ENCODE data around the gene ANKFN1. TPM values are rescaled to one million over a fixed set of nuclear protein-coding genes. Genes with fewer than 3 reads are reported as not detected.

The ANKFN1 gene
- polyA plus RNA-seq, 1 experiment: 0.04 TPM

DNA sequence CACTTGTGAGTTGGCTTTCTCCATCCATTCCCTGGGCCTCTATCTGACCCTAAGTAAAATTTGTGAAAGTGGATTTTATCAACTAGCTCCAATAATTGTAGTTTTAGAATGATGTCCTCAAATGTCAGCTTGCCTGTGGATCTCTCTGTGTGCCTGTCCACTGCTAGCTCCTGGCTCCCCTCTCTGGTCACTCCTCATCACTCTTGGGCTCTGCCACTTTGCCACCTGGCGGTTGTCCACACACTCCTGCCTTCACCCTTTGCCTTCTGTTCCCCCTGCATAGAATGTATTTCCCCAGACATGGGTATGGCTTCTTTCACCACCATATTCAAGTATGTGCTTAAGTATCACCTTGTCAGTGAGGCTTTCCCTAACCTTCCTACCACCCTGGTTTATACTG, 19.8 kb downstream of the ANKFN1 start:
- CTCF ChIA-PET: no interaction called here

GRCh38 chr17:56173958-56174835, 20.9 kb downstream of the ANKFN1 start:
- ChIA-PET CTCF (interaction anchor here (1.3 kb wide), 2 partner anchors 146 to 1498 kb away, joined by 3 read pairs; no protein-coding TSS in a partner anchor), POLR2A (no interaction called here)
- TF ChIP-seq CTCF (IDR thresholded peaks at IDR 0.05; ENCODE audit: low read depth, low read length): no peak
- H3K9me3 ChIP-seq (ENCODE audit: control insufficient read depth, insufficient read depth, low read length): no peaks in the 10 kb centered on the region
- no peaks in the 10 kb centered on the region for H3K27me3 ChIP-seq (ENCODE audit: control insufficient read depth, insufficient read depth, low read length)
- H3K4me3 ChIP-seq (ENCODE audit: low read depth, low read length): no peak overlapping the region
- no peak for DNase-seq (ENCODE audit: low read depth, low spot score)
- no peak overlapping the region for H3K27ac ChIP-seq (ENCODE audit: low read depth, low read length)

More for the DNA sequence above, 19.8 kb downstream of the ANKFN1 start:
- DNase-seq (ENCODE audit: low read depth, low spot score): no peak
- H3K9me3 ChIP-seq (ENCODE audit: control insufficient read depth, insufficient read depth, low read length): no peaks in the 10 kb centered on the region
- H3K27me3 ChIP-seq (ENCODE audit: control insufficient read depth, insufficient read depth, low read length): no peaks in the 10 kb centered on the region
- H3K27ac ChIP-seq (ENCODE audit: low read depth, low read length): no peak overlapping the region
- POLR2A ChIA-PET: no interaction called here
- TF ChIP-seq CTCF (IDR thresholded peaks at IDR 0.05; ENCODE audit: low read depth, low read length): no peak
- no peak overlapping the region for H3K4me3 ChIP-seq (ENCODE audit: low read depth, low read length)

GRCh38 chr17:56175299-56175955, 22.2 kb downstream of the ANKFN1 start:
- Histone ChIP-seq H3K4me3 (ENCODE audit: low read depth, low read length) (no peak overlapping the region), H3K27me3 (ENCODE audit: control insufficient read depth, insufficient read depth, low read length) (no peaks in the 10 kb centered on the region), H3K27ac (ENCODE audit: low read depth, low read length) (no peak overlapping the region), H3K9me3 (ENCODE audit: control insufficient read depth, insufficient read depth, low read length) (no peaks in the 10 kb centered on the region)
- POLR2A ChIA-PET: interaction anchor here (0.6 kb wide), 1 partner anchor 11 kb away, joined by 3 read pairs; no protein-coding TSS in a partner anchor
- no peak for TF ChIP-seq CTCF (IDR thresholded peaks at IDR 0.05; ENCODE audit: low read depth, low read length)
- DNase-seq (ENCODE audit: low read depth, low spot score): no peak
- CTCF ChIA-PET: interaction anchor here (1.3 kb wide), 1 partner anchor 145 kb away, joined by 3 read pairs; no protein-coding TSS in a partner anchor

DNA sequence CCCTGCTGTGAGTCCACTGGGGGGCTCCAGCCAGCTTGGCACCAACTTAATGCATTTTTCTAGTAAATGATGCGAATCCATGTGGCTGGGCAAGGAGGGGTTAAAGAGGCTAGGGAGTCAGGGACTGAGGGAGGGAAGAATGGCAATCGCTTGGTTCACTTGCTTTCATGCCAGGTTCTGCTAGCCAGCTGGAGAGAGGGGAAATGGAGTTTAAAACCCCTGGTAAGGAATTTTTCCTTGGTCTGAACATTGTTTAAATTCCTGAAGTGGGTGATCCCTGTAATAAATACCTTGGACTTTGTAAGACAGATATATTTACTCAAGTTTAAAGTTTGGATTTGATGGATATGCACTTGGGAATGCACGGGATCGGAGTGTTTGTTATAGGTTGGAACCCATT, 22.8 kb downstream of the ANKFN1 start:
- H3K27ac ChIP-seq (ENCODE audit: low read depth, low read length): no peak overlapping the region
- ChIA-PET POLR2A (interaction anchor here (0.6 kb wide), 1 partner anchor 10 kb away, joined by 3 read pairs; no protein-coding TSS in a partner anchor), CTCF (no interaction called here)
- no peak for TF ChIP-seq CTCF (IDR thresholded peaks at IDR 0.05; ENCODE audit: low read depth, low read length)
- DNase-seq (ENCODE audit: low read depth, low spot score): no peak
- H3K9me3 ChIP-seq (ENCODE audit: control insufficient read depth, insufficient read depth, low read length): no peaks in the 10 kb centered on the region
- no peak overlapping the region for H3K4me3 ChIP-seq (ENCODE audit: low read depth, low read length)
- H3K27me3 ChIP-seq (ENCODE audit: control insufficient read depth, insufficient read depth, low read length): no peaks in the 10 kb centered on the region

DNA sequence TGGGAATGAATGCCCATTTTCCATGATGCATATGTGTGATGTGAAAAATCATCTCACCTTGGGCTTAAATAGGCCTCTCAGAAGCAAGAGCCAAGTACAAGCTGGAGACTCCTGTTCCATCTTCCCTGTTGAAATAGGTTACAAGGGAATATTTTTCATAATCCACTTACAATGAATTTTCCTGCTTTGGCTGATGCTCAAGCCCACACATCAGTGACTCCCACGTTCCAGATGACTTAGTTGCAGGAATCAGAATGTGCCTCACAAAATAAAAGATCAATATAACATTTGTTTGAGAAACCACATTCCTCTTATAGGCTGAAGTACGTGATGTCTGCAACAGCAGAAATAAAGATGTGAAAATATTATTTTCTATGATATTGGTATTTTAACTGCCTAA, 24.1 kb downstream of the ANKFN1 start:
- no peak for DNase-seq (ENCODE audit: low read depth, low spot score)
- Histone ChIP-seq H3K27ac (ENCODE audit: low read depth, low read length) (no peak overlapping the region), H3K4me3 (ENCODE audit: low read depth, low read length) (no peak overlapping the region), H3K9me3 (ENCODE audit: control insufficient read depth, insufficient read depth, low read length) (no peaks in the 10 kb centered on the region), H3K27me3 (ENCODE audit: control insufficient read depth, insufficient read depth, low read length) (no peaks in the 10 kb centered on the region)
- ChIA-PET CTCF (no interaction called here), POLR2A (no interaction called here)
- TF ChIP-seq CTCF (IDR thresholded peaks at IDR 0.05; ENCODE audit: low read depth, low read length): no peak

Measured in AG04450 (cell line).